Kidney (tissue), 14 donors: Measurements from ENCODE around the gene DCLK1. TPM values are rescaled to one million over a fixed set of nuclear protein-coding genes. Genes with fewer than 3 reads are reported as not detected.

Experiments used
- DNase-seq, 5 donors: peaks; one replicate each; pipeline ENCODE4 v3.0.0-alpha.2; 2013 to 2020
- FAIRE-seq: peaks from 2 replicates; lab custom pipeline; 2012; peaks lifted over from hg19 to GRCh38; lab: Jason Lieb, UNC
- H3K27ac ChIP-seq, 2 donors: one replicate each; pipeline ENCODE4 v1.7.0; 2013; ENCODE audit warnings: low read depth in 2 of 2, low read length in 2 of 2, inconsistent platforms in 1 of 2
- H3K27me3 ChIP-seq: one replicate; pipeline ENCODE4 v1.7.1; 2013; ENCODE audit warnings: low read length, inconsistent platforms; ENCODE audit not compliant: control insufficient read depth, insufficient read depth
- H3K36me3 ChIP-seq, 3 donors: one replicate each; pipeline versions ENCODE4 v1.7.0 to v1.7.1; 2013; ENCODE audit warnings: low read length in 3 of 3, control low read depth in 1 of 3, inconsistent platforms in 1 of 3; ENCODE audit not compliant: insufficient read depth in 3 of 3, control insufficient read depth in 2 of 3
- H3K4me1 ChIP-seq, 3 donors: one replicate each; pipeline versions ENCODE4 v1.7.0 to v1.7.1; 2013; ENCODE audit warnings: low read length in 3 of 3, inconsistent platforms in 1 of 3, low read depth in 1 of 3; ENCODE audit not compliant: control insufficient read depth in 2 of 3, insufficient read depth in 2 of 3
- H3K4me3 ChIP-seq, 3 donors: one replicate each; pipeline versions ENCODE4 v1.7.0 to v1.8.1; 2013; ENCODE audit warnings: low read length in 3 of 3, control low read depth in 1 of 3, inconsistent platforms in 1 of 3
- H3K9ac ChIP-seq, 3 donors: one replicate each; pipeline versions ENCODE4 v1.7.0 to v1.7.1; 2013; ENCODE audit warnings: low read length in 3 of 3, control low read depth in 1 of 3, inconsistent platforms in 1 of 3
- H3K9me3 ChIP-seq, 3 donors: one replicate each; pipeline versions ENCODE4 v1.7.0 to v1.7.1; 2013; ENCODE audit warnings: low read length in 3 of 3, control low read depth in 1 of 3, inconsistent platforms in 1 of 3; ENCODE audit not compliant: control insufficient read depth in 2 of 3, insufficient read depth in 1 of 3
- CTCF ChIP-seq: IDR thresholded peaks from 3 replicates; pipeline ENCODE4 v1.5.1; 2012; ENCODE audit warnings: mild to moderate bottlenecking, moderate library complexity, borderline replicate concordance; ENCODE audit not compliant: insufficient read depth; ENCODE audit errors: extremely low read depth
- intact Hi-C: fragments of 100-400 bp; cut with DNase I; formaldehyde crosslinking; loops from one replicate; pipeline ENCODE4 v1.11.1; 2022
- polyA plus RNA-seq: library from polyadenylated mRNA; stranded (reverse); fragments of 350-450 nt; fragmentation: Illumina TruSeq; extraction: RNeasy Lipid Tissue Mini Kit (QIAGEN cat#74804); gene quantifications from one replicate; pipeline ENCODE4 v1.2.3, GENCODE V29; 2014; ENCODE audit warnings: low read depth, low replicate concordance; ENCODE audit not compliant: insufficient read depth
- total RNA-seq: library from RNA; stranded (reverse); fragmentation: NEBNext Ultra II Directional; extraction: Animal tissue kit (Norgen Biotek cat#: 25700); gene quantifications from one replicate; pipeline ENCODE4 v1.2.1, GENCODE V29; 2021
- donor health status: control.
- donor health status: control.
- donor health status: control.
- donor health status: control.
- donor health status: control.
- donor health status: DM: yes; HTN: yes; CAD: no.
- donor health status: Normal renal cell carcinoma (clear cell type).

Gene DCLK1
- total and polyA plus RNA-seq, 2 donors from 2014 or later: 0.73 to 8.3 TPM

- Histone ChIP-seq H3K27me3 (no peaks in the 10 kb centered on the region), H3K36me3 (no peaks in the 10 kb centered on the region), H3K9ac (no peak overlapping the region), H3K9me3 (no peaks in the 10 kb centered on the region), H3K4me1 (no peaks in the 10 kb centered on the region), H3K4me3 (no peak overlapping the region), H3K27ac (no peak overlapping the region)
- TF ChIP-seq CTCF: no peak
- FAIRE-seq (no peak), DNase-seq (no peak)
- intact Hi-C loops: no loop called here
Measured at GRCh38 chr13:36114233-36114632, 16.9 kb downstream of the DCLK1 start.

- intact Hi-C loops: no loop called here
- no peak overlapping the region for H3K9ac ChIP-seq
- no peak for DNase-seq
- no peaks in the 10 kb centered on the region for H3K4me1 ChIP-seq
- no peaks in the 10 kb centered on the region for H3K27me3 ChIP-seq
- no peak for TF ChIP-seq CTCF
- no peak for FAIRE-seq
- no peaks in the 10 kb centered on the region for H3K9me3 ChIP-seq
- H3K36me3 ChIP-seq: no peaks in the 10 kb centered on the region
- H3K4me3 ChIP-seq: no peak overlapping the region
- no peak overlapping the region for H3K27ac ChIP-seq
Measured at GRCh38 chr13:36108954-36109353, 22.2 kb downstream of the DCLK1 start.

GRCh38 chr13:36108342-36108741, 22.8 kb downstream of the DCLK1 start:
- FAIRE-seq (no peak), DNase-seq (no peak)
- Histone ChIP-seq H3K4me1 (no peaks in the 10 kb centered on the region), H3K9me3 (no peaks in the 10 kb centered on the region), H3K27me3 (no peaks in the 10 kb centered on the region), H3K36me3 (no peaks in the 10 kb centered on the region), H3K9ac (no peak overlapping the region), H3K27ac (no peak overlapping the region), H3K4me3 (no peak overlapping the region)
- no peak for TF ChIP-seq CTCF
- intact Hi-C loops: no loop called here

- H3K36me3 ChIP-seq: no peaks in the 10 kb centered on the region
- intact Hi-C loops: no loop called here
Measured at GRCh38 chr13:36107521-36107920, 23.7 kb downstream of the DCLK1 start.

More at GRCh38 chr13:36107521-36107920, 23.7 kb downstream of the DCLK1 start:
- no peak overlapping the region for H3K9ac ChIP-seq
- H3K4me1 ChIP-seq: no peaks in the 10 kb centered on the region
- no peak overlapping the region for H3K4me3 ChIP-seq
- no peaks in the 10 kb centered on the region for H3K9me3 ChIP-seq
- TF ChIP-seq CTCF: no peak
- H3K27ac ChIP-seq: no peak overlapping the region
- DNase-seq: no peak
- no peak for FAIRE-seq
- H3K27me3 ChIP-seq: no peaks in the 10 kb centered on the region
